NCI-H1694 treated with DMSO at 0.1 percent for 48 hours (cell line): ENCODE measurements around the gene ULBP1.
"Not testable (repeated sequence)": the region's sequence is repeated elsewhere in the genome, so short reads cannot be mapped to it uniquely, and the experiment has no call there.

ENCODE experiments used
- DNase-seq: peaks from one replicate; lab custom pipeline; 2025; lab: John Stamatoyannopoulos, UW

Gene ULBP1

GRCh38 chr6:149953390-149953789, 10.4 kb upstream of the ULBP1 start:
- not testable (repeated sequence) for DNase-seq

GRCh38 chr6:149953934-149954327, 9.8 kb upstream of the ULBP1 start:
- DNase-seq = not testable (repeated sequence)

GRCh38 chr6:149954328-149954983, 9.3 kb upstream of the ULBP1 start:
- not testable (repeated sequence) for DNase-seq

GRCh38 chr6:149954984-149955653, 8.6 kb upstream of the ULBP1 start:
- DNase-seq = not testable (repeated sequence)

GRCh38 chr6:149955654-149956317, 8.0 kb upstream of the ULBP1 start:
- not testable (repeated sequence) for DNase-seq

GRCh38 chr6:149958124-149958523, 5.6 kb upstream of the ULBP1 start:
- not testable (repeated sequence) for DNase-seq

- not testable (repeated sequence) for DNase-seq
Observed at GRCh38 chr6:149959806-149960205, 3.9 kb upstream of the ULBP1 start.

- DNase-seq = no peak
Observed at GRCh38 chr6:149960488-149960887, 3.3 kb upstream of the ULBP1 start.

- DNase-seq = no peak
Observed at GRCh38 chr6:149961728-149962425, 1.9 kb upstream of the ULBP1 start.

- no peak for DNase-seq
Observed at GRCh38 chr6:149962461-149963211, 1.1 kb upstream of the ULBP1 start.

- peak; percentile 41 for DNase-seq
Observed at GRCh38 chr6:149963212-149963461, 606 bp upstream of the ULBP1 start.

GRCh38 chr6:149964308-149965193, 808 bp downstream of the ULBP1 start:
- no peak for DNase-seq

- no peak for DNase-seq
Observed at GRCh38 chr6:149965194-149966020, 1.7 kb downstream of the ULBP1 start.

GRCh38 chr6:149966319-149966718, 2.6 kb downstream of the ULBP1 start:
- DNase-seq = not testable (repeated sequence)

GRCh38 chr6:149967591-149967990, 3.8 kb downstream of the ULBP1 start:
- no peak for DNase-seq

GRCh38 chr6:149967999-149968398, 4.3 kb downstream of the ULBP1 start:
- DNase-seq = not testable (repeated sequence)

- DNase-seq = not testable (repeated sequence)
Observed at GRCh38 chr6:149968909-149969308, 5.2 kb downstream of the ULBP1 start.

- DNase-seq = no peak
Observed at GRCh38 chr6:149969635-149970034, 5.9 kb downstream of the ULBP1 start.

- not testable (repeated sequence) for DNase-seq
Observed at GRCh38 chr6:149974394-149974793, 10.7 kb downstream of the ULBP1 start.

GRCh38 chr6:149974825-149975224, 11.1 kb downstream of the ULBP1 start:
- no peak for DNase-seq
